HG03565 (cell line): Measurements from ENCODE around the gene TP53I11.

Experiments used
- ATAC-seq: cut with Tn5 transposase; IDR thresholded peaks from one replicate; pipeline ENCODE4 v1.9.1; 2021; ENCODE audit warnings: mild to moderate bottlenecking, moderate library complexity; ENCODE audit not compliant: unreplicated experiment

Gene TP53I11, protein sequence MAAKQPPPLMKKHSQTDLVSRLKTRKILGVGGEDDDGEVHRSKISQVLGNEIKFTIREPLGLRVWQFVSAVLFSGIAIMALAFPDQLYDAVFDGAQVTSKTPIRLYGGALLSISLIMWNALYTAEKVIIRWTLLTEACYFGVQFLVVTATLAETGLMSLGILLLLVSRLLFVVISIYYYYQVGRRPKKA

GRCh38 chr11:44950625-44951476, at the start of gene TP53I11:
Gene TP53I11, minus strand, starts transcription at chr11:44950883. Its CDS starts 12,548 bp downstream, at chr11:44938335.
- no peak for ATAC-seq

DNA sequence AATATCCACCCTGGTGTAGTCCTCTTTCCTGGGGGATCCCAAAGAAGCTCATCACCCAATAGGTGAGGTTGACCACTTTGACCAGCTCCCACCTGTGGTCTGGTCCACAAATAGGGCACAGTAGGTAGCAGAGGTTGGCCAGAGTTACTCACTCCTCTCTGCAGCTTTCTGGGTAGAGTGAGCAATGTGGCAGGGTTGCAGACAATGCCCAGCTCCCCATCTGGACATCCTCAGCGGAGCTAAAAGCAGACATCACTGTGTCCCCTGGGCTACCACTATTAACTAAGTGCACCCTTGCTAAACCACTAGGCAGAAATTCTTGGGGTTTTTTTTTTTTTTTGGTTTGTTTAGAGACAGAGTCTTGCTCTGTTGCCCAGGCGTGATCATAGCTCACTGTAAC, 48.4 kb upstream of the TP53I11 start:
- no peak for ATAC-seq

- no peak for ATAC-seq
Measured at GRCh38 chr11:44998051-44998450, 47.4 kb upstream of the TP53I11 start.

DNA sequence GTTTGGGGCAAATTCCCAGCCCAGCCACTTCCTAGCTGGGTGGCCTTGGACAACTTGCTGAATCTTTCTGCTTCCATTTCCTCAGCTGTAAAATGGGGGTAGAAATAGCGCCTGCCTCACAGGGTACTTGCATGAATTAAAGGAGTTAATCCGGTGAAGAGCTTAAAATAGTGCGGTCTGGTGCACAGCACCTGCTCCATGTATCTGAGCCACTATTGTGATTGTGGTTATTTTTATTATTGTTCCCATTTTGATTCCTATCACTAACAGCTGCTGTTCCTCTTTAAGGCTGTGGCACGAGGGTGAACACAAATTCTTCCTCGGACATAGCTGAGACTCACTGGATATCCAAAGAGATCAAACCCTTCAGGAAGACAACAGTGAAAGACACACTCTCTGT, 46.9 kb upstream of the TP53I11 start:
- ATAC-seq = no peak

GRCh38 chr11:44994753-44995152, 44.1 kb upstream of the TP53I11 start:
- no peak for ATAC-seq

- no peak for ATAC-seq
Measured at GRCh38 chr11:44993971-44994704, 43.5 kb upstream of the TP53I11 start.

GRCh38 chr11:44992774-44993173, 42.1 kb upstream of the TP53I11 start:
- no peak for ATAC-seq

GRCh38 chr11:44992181-44992582, 41.5 kb upstream of the TP53I11 start:
- no peak for ATAC-seq

DNA sequence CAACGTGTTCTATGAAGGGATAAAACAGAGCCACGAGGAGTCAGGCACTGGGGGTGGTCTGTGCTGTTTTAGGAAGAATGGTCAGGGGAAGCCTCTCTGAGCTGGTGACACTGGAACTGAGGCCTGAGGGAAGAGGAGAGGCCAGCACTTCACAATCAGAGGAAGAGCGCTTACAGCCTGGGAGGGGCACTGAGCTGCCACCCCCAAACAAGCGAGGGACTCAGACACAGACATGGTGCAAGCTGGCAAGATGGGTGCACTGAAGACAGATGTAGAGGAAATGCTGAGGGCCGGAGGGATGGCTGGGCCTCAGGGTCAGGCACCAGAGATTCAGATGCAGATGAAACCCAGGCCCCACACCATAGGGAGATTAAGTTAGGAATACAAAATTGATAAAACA, 40.0 kb upstream of the TP53I11 start:
- no peak for ATAC-seq

DNA sequence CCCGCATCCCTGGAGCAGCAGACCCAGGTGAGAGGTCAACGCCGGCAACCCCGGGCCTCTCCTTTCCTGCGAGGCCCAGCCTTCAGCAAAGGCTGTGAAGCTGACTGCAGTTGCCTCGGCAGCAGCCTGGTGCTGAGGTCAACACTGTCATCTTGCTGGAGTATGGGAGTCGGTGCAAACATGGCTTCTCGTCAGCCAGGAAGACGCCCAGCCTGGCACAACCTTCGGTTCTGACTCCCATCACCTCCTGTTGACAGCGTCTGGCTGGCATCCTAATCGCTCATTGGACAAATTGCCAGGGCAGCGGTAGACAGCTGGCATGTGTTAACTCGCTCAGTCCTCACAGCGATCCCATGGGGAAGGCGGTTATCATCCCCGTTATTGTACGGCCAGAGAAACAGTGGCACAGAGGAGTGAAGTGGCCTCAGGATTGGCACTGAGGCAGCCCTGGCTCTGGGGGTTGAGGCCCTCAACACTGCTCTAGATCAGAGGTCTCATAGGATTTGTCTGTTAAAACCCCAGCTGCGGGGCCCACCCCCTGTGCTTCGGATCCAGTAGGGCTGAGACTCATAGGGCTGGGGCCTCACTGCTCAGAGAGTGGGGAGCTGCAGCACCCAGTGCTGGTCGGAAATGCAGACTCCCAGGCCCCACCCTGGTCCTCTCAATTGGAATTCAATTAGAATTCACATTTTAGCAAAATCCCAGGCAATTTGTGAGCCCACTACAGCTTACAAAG, 39.3 kb upstream of the TP53I11 start:
- ATAC-seq = no peak

DNA sequence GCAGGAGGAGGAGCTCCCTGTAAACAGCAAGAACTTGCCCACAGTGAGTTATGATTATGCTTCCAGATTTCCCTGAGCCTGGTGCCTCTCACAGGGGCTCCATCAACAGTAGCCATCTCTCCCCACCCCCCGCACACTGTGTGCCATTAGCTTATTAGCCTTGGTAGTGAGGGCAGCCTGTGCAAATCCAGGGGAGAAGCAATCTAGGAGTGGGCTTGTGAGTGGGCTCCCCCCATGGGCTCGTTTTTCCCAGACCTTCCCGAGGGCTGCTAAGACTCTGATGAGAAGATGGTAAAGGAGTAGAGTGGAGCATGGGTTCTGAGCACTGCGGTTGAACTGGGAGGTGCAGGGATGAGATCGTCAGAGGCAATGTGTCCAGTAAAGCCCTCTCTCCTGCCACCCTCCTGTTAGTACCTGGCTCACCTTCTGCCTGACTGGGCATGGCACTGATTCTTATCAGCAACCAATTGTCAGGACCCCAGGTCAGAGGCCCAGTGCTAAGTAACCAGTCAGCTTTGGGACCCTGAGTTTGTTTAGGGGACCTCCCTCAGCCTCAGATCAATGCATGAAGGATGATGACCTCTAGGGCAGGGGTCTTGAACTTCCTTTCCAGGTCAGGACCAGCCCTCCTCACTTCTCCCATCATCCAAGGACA, 38.4 kb upstream of the TP53I11 start:
- ATAC-seq = no peak

- no peak for ATAC-seq
Measured at GRCh38 chr11:44988111-44988510, 37.4 kb upstream of the TP53I11 start.

DNA sequence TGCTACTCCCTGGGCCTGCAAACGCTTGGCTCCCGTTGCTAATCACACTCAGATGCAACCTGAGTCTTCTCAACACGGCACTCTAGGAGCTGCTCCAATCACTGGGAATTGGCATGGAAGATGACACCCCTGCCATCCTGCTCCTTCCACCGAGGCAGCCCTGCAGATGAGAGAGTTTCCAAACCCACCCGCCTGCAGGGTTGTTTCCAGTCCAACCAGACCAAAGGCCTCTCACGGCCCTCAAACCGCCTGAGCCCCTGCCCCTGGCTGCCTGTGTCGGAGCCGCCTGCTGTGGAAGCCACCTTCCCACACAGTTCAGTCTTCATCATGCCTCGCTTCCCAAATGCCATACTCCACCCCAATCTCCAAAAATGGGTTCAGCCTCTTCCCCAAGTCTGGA, 36.8 kb upstream of the TP53I11 start:
- no peak for ATAC-seq

DNA sequence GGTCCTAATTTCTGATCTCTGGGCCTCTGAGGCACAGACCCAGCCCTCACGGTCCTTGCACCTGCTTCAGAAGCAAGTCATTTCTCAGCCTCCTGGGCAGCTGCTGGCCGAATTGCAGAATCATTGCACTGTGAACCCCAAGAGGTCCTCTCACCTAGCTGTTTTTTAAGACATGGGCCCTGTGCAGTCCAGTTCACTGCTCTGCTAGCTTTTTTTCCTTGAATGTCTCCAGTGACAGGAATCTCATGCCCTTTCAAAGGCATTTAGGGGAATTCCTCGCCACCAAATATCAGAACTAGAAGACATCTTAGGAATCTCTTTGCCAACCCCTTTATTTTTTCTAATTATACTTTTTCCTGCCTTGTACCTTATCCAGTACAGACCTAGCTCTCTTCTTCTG, 35.6 kb upstream of the TP53I11 start:
- no peak for ATAC-seq

DNA sequence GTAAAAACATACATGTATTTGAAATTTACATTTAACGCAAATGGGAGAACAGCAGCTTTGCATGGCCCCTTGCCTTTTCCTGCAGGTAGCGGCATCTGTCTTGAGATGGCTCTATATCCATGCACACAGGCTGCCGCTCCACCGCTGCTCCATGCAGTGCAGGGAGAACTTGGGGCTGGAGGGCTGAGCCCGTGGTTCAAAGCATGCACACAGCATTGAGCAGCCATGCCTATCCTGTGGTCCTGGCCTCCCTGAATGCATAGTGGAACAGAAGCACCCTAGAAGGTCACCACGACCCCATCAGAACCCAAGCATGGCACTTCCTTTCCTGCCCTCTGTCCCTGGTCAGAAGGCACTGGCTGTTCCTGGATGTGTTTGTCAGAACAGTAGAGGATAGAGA, 35.0 kb upstream of the TP53I11 start:
- ATAC-seq = no peak

GRCh38 chr11:44983786-44984185, 33.1 kb upstream of the TP53I11 start:
- no peak for ATAC-seq

DNA sequence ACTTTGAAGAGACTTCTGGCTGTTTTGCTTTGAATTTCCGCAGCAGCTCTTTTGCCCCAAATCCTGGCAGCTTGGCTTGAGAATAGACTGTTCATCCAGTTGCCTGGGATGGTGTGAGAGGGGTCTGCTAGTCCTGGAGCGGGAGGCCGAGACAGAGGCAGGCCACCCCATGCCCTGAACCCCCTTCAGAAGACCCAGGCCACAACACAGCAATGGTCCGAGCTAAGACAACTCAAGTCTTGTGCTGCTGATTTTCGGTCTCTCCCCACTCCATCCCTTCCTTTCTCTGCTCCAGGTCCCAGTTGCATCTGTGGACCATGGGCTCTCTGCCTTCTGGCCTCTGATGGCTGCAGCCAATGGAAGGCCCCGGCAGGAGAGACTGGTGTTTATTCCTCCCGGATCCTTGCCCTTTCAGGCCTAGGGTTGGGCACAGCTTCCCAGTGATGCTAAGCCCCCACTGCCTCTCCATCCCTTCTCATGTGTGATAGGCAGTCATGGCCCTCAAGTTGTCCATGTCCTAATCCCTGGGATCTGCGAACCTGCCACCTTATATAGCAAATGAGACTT, 31.9 kb upstream of the TP53I11 start:
- no peak for ATAC-seq

GRCh38 chr11:44980533-44981427, 30.1 kb upstream of the TP53I11 start:
- no peak for ATAC-seq
